Stimulated activated effector memory CD8-positive, alpha-beta T cell treated with anti-CD3 and anti-CD28 coated beads, Interleukin-12 subunit alpha, Interleukin-12 subunit beta, amount 100 ng/mL, for 72 hours (primary cell): ENCODE results near the gene TFAP2B.

ENCODE experiments used
- ATAC-seq: fragments of 150-1000 bp; cut with Tn5 transposase; 2 replicates; pipeline ENCODE4 v1.10.0; 2021
- DNase-seq, 2 donors: peaks; one replicate each; pipeline ENCODE4 v3.0.0; 2021 to 2022; ENCODE audit warnings: low spot score in 2 of 2
- H3K27ac Mint-ChIP-seq: one replicate; pipeline ENCODE4 v1.8.0; 2022; ENCODE audit warnings: mild to moderate bottlenecking, mixed read lengths
- H3K36me3 Mint-ChIP-seq: one replicate; pipeline ENCODE4 v1.8.0; 2022; ENCODE audit warnings: mild to moderate bottlenecking, mixed read lengths
- H3K4me1 Mint-ChIP-seq: one replicate; pipeline ENCODE4 v1.8.0; 2022; ENCODE audit warnings: mixed read lengths
- H3K4me3 Mint-ChIP-seq: one replicate; pipeline ENCODE4 v1.8.0; 2022; ENCODE audit warnings: mild to moderate bottlenecking, mixed read lengths
- H3K9me3 Mint-ChIP-seq: one replicate; pipeline ENCODE4 v1.8.0; 2022; ENCODE audit warnings: mixed read lengths

Gene TFAP2B

DNA sequence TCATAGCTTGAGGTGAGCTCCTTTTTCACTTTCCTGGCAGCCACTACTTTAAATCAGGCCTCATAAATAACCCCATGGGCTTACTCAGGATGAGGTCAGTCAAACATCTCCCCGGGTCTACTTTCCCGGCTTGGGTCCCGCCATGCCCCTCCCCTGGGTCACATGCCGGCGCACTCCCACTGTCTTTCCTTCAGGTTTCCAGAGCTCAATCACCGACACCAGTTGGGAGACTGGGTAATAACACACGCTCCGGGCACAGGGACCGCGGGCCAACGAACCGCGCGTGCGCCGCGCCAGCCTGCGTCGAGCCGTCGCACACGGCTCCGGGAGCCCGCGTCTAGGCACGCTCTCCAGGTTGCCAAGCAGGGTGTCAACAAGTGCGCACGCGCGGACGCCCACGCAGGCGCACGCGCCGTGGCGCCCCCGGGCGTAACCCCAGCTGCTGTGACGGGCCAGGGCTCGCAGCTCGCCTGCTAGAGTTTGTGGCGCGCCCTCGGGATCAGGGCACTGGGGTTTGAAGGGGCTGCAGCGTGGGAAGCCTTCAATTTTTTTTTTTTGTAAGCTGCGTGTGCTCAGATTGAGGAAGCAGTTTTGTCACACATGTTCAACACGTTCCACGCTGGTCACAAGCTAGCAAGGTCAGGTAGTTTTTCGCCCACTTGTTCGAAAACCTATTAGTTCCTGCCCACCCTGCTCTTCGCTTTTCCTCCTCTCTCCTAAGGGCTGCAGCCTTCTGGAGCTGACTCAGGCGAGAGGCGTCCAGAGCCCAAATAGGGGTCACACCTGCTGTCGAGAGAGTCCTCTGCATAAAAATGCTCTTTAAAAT is 31.8 kb downstream of the TFAP2B start:
- Mint-ChIP-seq H3K4me1 (no peaks in the 10 kb centered on the region), H3K4me3 (no peak overlapping the region), H3K9me3 (peaks cover 2% of the 10 kb centered on the region), H3K36me3 (no peaks in the 10 kb centered on the region), H3K27ac (no peak overlapping the region)
- DNase-seq (no peak), ATAC-seq (no peak)

- H3K4me3 Mint-ChIP-seq, result no peak overlapping the region
- DNase-seq (no peak), ATAC-seq (no peak)
- H3K27ac Mint-ChIP-seq, result no peak overlapping the region
- H3K9me3 Mint-ChIP-seq, result peaks cover 2% of the 10 kb centered on the region
- H3K36me3 Mint-ChIP-seq, result no peaks in the 10 kb centered on the region
- H3K4me1 Mint-ChIP-seq, result no peaks in the 10 kb centered on the region
Observed at GRCh38 chr6:50851049-50851845, 32.6 kb downstream of the TFAP2B start.

DNA sequence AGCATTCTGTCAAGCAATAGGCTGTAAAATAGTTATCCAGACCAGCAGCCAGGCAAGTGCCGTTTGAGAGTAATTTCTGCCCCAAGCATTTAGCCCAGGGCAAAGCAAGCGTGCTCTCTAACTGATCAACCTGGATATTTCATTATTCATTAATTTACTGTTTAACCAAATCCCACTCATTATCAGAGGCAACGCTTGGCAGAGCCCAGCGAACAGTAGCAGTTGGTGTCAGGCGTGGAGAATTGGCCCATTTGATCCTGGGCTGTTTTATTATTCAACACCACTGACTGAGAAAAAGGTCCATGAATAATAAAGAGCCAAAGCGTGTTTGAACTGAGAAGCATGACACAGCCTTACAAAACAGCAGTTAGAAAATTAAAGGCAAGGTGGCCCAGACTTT is 35.3 kb downstream of the TFAP2B start:
- no peaks in the 10 kb centered on the region for H3K4me1 Mint-ChIP-seq
- DNase-seq (no peak), ATAC-seq (no peak)
- H3K4me3 Mint-ChIP-seq, result no peak overlapping the region
- no peaks in the 10 kb centered on the region for H3K36me3 Mint-ChIP-seq
- H3K9me3 Mint-ChIP-seq, result peaks cover 3% of the 10 kb centered on the region
- no peak overlapping the region for H3K27ac Mint-ChIP-seq

DNA sequence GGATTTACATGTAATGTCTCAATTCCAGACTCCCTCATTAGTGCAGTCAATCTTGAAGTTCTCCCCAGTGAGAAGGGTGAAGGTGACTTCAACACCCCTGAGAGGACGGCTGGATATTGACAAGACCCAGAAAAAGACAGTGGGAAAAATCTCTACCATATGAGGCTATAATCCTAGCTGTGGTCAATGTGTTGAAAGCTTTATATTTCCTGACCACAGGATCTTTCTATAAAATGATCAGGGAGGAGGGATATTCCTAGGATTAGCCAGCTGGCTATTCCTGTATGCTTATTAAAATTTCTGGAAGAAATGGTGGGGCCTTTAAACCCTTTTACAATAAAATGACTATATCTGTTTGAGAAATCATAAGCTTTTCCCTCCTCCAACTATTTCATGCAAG is 43.0 kb downstream of the TFAP2B start:
- DNase-seq (no peak), ATAC-seq (no peak)
- Mint-ChIP-seq H3K9me3 (peaks cover 6% of the 10 kb centered on the region), H3K27ac (no peak overlapping the region), H3K4me3 (no peak overlapping the region), H3K4me1 (no peaks in the 10 kb centered on the region), H3K36me3 (no peaks in the 10 kb centered on the region)

GRCh38 chr6:50862176-50862575 is 43.5 kb downstream of the TFAP2B start:
- peaks cover 4% of the 10 kb centered on the region for H3K9me3 Mint-ChIP-seq
- DNase-seq, result no peak
- ATAC-seq, result no peak
- H3K4me1 Mint-ChIP-seq, result no peaks in the 10 kb centered on the region
- H3K27ac Mint-ChIP-seq, result no peak overlapping the region
- no peaks in the 10 kb centered on the region for H3K36me3 Mint-ChIP-seq
- H3K4me3 Mint-ChIP-seq, result no peak overlapping the region

- Mint-ChIP-seq H3K4me3 (no peak overlapping the region), H3K36me3 (no peaks in the 10 kb centered on the region), H3K9me3 (peaks cover 7% of the 10 kb centered on the region), H3K4me1 (no peaks in the 10 kb centered on the region), H3K27ac (no peak overlapping the region)
- DNase-seq (no peak), ATAC-seq (no peak)
Observed at GRCh38 chr6:50864601-50865000, 45.9 kb downstream of the TFAP2B start.

GRCh38 chr6:50868466-50868865 is 49.8 kb downstream of the TFAP2B start:
- no peak overlapping the region for H3K27ac Mint-ChIP-seq
- no peak for DNase-seq

GRCh38 chr6:50873167-50873566 is 54.5 kb downstream of the TFAP2B start:
- DNase-seq (no peak), ATAC-seq (no peak)
- Mint-ChIP-seq H3K36me3 (no peaks in the 10 kb centered on the region), H3K27ac (no peak overlapping the region), H3K4me1 (no peaks in the 10 kb centered on the region), H3K9me3 (peaks cover 6% of the 10 kb centered on the region), H3K4me3 (no peak overlapping the region)

More at GRCh38 chr6:50868466-50868865, 49.8 kb downstream of the TFAP2B start:
- peaks cover 5% of the 10 kb centered on the region for H3K9me3 Mint-ChIP-seq
- ATAC-seq, result no peak
- no peak overlapping the region for H3K4me3 Mint-ChIP-seq
- no peaks in the 10 kb centered on the region for H3K4me1 Mint-ChIP-seq
- no peaks in the 10 kb centered on the region for H3K36me3 Mint-ChIP-seq

DNA sequence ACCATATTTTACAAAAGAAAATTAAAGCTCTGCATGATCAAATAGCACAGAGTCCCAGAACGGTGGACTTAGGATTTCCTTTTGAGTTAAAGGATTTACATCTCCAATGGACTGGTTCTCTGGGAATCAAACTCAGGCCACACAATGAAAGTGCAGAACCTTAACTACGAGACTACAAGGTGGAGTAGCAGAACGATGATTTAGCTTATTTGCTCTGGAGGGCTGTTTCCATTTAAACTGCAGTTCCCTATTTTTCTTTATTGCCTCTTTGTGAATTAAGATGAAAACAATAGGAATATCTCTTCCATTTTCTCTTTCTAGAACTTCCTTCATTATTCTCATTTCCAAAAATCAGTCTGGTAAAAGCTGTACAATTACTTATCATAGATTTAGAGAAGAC is 65.7 kb downstream of the TFAP2B start:
- H3K36me3 Mint-ChIP-seq, result no peaks in the 10 kb centered on the region
- DNase-seq (no peak), ATAC-seq (no peak)
- H3K27ac Mint-ChIP-seq, result no peak overlapping the region
- H3K4me1 Mint-ChIP-seq, result no peaks in the 10 kb centered on the region
- peaks cover 10% of the 10 kb centered on the region for H3K9me3 Mint-ChIP-seq
- H3K4me3 Mint-ChIP-seq, result no peak overlapping the region

- H3K9me3 Mint-ChIP-seq, result peaks cover 12% of the 10 kb centered on the region
- H3K36me3 Mint-ChIP-seq, result no peaks in the 10 kb centered on the region
- H3K4me1 Mint-ChIP-seq, result no peaks in the 10 kb centered on the region
- ATAC-seq (no peak), DNase-seq (no peak)
- H3K4me3 Mint-ChIP-seq, result no peak overlapping the region
- H3K27ac Mint-ChIP-seq, result no peak overlapping the region
Observed at GRCh38 chr6:50887112-50887511, 68.4 kb downstream of the TFAP2B start.

DNA sequence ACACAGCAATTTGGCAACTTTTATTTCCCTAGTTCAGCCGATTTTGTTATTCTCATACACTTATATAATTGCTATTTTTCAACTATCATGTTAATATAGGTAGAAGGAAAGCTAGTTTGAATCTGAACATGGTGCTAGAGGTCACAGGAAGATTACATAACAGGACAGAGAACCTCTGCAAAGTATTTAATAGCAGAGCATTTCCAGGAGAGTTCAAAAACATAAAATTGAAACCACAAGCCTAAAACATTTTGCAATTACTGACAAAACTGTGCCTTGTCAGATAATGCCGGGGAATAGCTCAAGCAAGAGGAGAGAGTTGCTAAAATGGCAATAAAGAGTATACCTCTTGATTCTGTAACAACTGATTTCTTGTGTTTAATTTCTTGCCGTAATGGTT is 70.8 kb downstream of the TFAP2B start:
- Mint-ChIP-seq H3K36me3 (no peaks in the 10 kb centered on the region), H3K9me3 (peaks cover 10% of the 10 kb centered on the region), H3K4me3 (no peak overlapping the region), H3K4me1 (no peaks in the 10 kb centered on the region), H3K27ac (no peak overlapping the region)
- ATAC-seq, result no peak
- DNase-seq, result no peak

DNA sequence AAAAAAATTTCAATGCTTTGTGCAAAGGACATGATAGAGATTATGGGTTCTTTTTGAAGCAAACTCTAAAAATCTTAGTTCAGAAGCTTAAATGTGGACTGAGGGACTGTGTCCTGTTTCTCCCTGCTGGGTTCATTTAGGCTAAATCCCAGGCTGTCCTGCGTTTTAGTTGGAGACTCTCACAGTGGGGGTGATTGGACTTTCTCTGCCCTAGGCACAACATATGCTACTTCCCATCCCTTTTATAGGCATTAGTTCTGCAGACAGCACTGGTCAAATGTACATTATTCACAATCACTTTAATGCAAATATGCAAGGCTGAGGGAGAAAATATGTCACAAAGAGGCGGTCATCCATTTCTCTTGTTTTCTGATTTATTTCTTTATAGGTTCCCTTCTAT is 71.3 kb downstream of the TFAP2B start:
- DNase-seq, result no peak
- H3K4me3 Mint-ChIP-seq, result no peak overlapping the region
- no peaks in the 10 kb centered on the region for H3K4me1 Mint-ChIP-seq
- H3K36me3 Mint-ChIP-seq, result no peaks in the 10 kb centered on the region
- no peak overlapping the region for H3K27ac Mint-ChIP-seq
- peaks cover 10% of the 10 kb centered on the region for H3K9me3 Mint-ChIP-seq
- ATAC-seq, result no peak

GRCh38 chr6:50890579-50890978 is 71.9 kb downstream of the TFAP2B start:
- no peaks in the 10 kb centered on the region for H3K36me3 Mint-ChIP-seq
- no peak overlapping the region for H3K4me3 Mint-ChIP-seq
- DNase-seq (no peak), ATAC-seq (no peak)
- no peak overlapping the region for H3K27ac Mint-ChIP-seq
- H3K4me1 Mint-ChIP-seq, result no peaks in the 10 kb centered on the region
- H3K9me3 Mint-ChIP-seq, result peaks cover 10% of the 10 kb centered on the region

GRCh38 chr6:50891290-50891689 is 72.6 kb downstream of the TFAP2B start:
- Mint-ChIP-seq H3K4me3 (no peak overlapping the region), H3K27ac (no peak overlapping the region), H3K36me3 (no peaks in the 10 kb centered on the region), H3K9me3 (peaks cover 8% of the 10 kb centered on the region), H3K4me1 (no peaks in the 10 kb centered on the region)
- DNase-seq, result no peak
- ATAC-seq, result no peak
